GM19025 (cell line): ENCODE measurements around the gene FAM241A.
A peak's percentile ranks its signal among the peaks of the same experiment; 100 is the strongest.
"Not testable (repeated sequence)": the region's sequence is repeated elsewhere in the genome, so short reads cannot be mapped to it uniquely, and the experiment has no call there.

ENCODE experiments used
- ATAC-seq: cut with Tn5 transposase; IDR thresholded peaks from one replicate; pipeline ENCODE4 v1.9.1; 2021; ENCODE audit warnings: mild to moderate bottlenecking, low read depth, moderate library complexity; ENCODE audit not compliant: unreplicated experiment

The FAM241A gene

DNA sequence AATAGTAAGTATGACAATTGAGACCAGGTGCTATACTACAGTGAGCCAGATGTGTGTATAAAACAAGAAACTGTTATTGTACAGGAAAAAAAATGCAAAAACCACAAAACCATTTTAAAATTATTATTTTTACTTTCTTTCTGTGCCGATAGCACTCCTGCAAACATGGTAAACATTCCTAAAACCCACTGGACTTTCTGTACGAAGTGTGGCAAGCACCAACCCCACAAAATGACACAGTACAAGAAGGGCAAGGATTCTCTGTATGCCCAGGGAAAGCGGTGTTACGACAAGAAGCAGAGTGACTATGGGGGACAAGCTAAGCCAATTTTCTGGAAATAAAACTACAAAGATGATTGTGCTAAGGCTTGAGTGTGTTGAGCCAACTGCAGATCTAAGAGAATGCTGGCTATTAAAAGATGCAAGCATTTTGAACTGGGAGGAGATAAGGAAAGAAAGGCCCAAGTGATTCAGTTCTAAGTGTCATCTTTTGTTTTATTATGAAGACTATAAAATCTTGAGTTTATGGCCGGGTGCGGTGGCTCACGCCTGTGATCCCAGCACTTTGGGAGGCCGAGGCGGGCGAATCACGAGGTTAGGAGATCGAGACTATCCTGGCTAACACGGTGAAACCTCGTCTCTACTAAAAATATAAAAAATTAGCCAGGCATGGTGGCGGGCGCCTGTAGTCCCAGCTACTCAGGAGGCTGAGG is 26.0 kb downstream of the FAM241A start:
- not testable (repeated sequence) for ATAC-seq

DNA sequence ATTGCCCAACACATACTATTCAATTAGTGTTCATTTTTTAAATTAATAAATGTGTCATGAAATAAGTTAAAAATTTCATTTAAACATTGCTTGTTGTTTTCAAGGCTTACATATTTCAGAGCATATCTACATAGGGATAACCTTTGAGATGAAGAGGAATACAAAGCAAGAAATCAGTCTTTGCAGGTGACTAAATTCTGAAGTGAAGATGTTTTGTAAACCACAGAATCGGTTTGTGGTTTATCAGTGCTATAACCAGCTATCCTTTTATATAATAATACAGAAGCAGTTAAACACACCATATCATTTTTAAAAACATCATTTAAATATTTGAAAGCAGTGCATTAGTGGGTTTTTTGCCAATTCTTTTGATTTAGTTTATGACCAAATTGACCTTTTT is 26.9 kb downstream of the FAM241A start:
- ATAC-seq, result peak; percentile 63

DNA sequence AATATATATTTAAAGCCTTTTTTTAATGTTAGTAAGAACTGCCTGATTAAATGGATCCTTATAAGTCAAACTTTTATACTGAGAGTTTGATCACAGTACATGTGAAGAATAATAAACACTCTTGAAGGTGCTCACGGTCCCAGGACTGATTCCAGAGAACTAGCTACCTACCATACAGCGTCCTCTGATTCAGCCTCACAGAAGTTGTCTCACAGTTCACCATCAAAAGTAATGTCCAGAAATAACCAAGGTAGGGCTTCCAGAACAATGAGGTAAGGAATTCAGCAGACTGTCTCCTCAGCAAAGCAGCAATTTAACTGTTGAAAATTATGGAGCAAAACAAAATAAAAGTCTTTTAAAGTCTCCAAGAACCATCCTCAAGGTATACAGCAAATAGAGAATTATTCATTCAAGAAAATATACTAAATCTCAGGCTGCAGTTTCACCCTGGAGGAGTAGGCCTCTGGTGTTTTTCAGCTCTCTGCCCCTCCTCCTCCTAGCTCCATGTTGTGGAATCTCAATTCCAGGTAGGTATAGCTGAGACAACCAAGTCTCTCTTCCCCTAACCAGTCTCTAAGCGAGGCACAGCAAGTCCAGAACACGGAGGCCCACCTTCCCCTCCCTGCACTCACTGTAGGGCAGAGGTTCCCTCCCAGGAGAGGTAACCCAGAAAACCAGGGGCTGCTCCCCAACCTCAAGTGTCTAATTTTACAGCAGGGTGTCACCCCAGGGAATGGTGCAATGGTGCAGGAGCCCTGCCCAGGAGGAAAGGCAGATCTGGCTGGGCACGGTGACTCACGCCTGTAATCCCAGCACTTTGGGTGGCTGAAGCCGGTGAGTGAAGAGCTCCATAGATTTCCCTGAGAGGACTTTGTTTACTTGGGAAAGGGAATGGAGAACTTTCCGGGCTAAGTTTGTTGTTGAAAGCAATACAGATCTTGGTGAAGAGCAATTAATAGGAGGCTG is 28.6 kb downstream of the FAM241A start:
- no peak for ATAC-seq

GRCh38 chr4:112175840-112176239 is 30.6 kb downstream of the FAM241A start:
- no peak for ATAC-seq

DNA sequence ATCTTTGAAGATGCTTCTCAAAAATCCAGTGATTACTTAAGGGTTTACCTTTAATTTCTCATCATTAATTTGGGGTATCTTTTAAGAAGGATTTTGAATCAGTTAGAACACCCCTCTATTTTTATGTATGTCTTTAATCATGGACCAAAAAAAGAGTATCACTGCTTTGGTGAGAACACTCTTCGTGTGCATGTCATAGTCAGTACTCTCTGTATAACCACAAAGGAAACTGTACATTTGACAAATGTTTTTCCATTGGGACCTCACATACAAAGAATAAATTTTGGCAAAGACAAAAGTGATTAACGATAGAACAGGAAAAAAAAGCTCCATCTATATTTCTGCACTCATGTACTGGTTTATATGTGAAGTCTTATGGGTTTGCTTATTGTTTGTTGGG is 31.3 kb downstream of the FAM241A start:
- ATAC-seq, result no peak

DNA sequence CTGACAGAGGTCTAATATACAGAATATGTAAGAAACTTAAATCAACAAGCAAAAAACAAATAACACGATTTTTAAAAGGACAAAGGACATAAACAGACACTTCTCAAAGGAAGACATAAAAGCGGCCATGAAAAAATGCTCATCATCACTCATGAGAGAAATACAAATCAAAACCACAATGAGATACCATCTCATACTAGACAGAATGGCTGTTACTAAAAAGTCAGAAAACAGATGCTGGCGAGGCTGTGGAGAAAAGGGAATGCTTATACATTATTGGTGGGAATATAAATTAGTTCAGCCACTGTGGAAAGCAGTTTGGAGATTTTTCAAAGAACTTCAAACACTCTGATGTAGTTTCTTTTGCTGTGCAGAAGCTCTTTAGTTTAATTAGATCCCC is 33.5 kb downstream of the FAM241A start:
- ATAC-seq, result not testable (repeated sequence)

DNA sequence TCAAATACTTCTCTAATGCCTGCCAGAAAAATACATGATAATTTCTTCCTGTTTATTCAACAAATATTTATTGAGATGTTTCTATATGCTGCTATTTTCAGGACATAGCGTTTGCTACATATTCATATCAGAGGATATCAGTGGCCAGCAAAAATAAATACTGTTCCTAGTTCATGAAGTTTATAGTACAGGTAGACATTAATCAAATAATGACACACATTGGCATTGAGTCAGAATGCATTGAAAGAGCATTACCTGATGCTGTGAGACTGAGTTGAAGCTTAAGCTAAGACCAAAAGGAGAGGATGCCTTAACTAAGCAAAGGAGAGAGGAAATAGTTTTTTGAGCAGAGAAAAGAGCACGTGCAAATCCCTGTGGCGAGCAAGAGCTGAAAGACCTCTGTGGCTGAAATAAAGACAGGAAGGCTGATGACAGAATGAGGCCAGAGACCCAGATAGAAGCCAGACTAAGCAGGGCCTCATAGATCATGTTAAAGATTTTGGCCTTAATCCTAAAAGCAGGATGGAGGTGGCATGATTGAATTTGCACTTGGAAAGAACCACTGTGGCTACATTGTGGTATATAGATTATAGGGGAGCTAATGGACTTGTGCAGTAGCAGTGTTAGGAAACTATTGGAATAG is 36.2 kb downstream of the FAM241A start:
- no peak for ATAC-seq

GRCh38 chr4:112182604-112183003 is 37.4 kb downstream of the FAM241A start:
- no peak for ATAC-seq

- ATAC-seq, result no peak
Measured at GRCh38 chr4:112183252-112183651, 38.0 kb downstream of the FAM241A start.

GRCh38 chr4:112184438-112184837 is 39.2 kb downstream of the FAM241A start:
- ATAC-seq, result no peak

DNA sequence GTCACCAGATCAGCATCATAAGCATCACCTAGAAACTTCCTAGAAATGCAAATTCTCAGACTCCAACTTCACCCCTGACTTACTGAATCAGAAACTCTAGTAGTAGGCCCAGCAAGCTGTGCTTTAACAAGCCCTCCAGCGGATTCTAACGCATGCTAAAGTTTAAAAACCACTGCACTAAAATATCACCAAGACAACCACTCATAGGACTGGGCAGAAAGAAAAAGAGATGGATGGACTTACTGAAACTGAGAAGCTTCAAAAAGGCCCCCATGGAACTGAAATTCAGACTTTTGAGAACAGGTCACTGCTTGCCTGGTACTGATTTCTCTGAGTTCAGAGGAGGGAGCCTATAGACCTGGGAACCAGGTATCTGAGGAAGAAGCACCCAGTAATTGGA is 40.1 kb downstream of the FAM241A start:
- ATAC-seq, result no peak

GRCh38 chr4:112185740-112186670 is 40.8 kb downstream of the FAM241A start:
- ATAC-seq, result no peak

GRCh38 chr4:112189754-112190153 is 44.5 kb downstream of the FAM241A start:
- no peak for ATAC-seq

- no peak for ATAC-seq
Measured at GRCh38 chr4:112190684-112191083, 45.4 kb downstream of the FAM241A start.

DNA sequence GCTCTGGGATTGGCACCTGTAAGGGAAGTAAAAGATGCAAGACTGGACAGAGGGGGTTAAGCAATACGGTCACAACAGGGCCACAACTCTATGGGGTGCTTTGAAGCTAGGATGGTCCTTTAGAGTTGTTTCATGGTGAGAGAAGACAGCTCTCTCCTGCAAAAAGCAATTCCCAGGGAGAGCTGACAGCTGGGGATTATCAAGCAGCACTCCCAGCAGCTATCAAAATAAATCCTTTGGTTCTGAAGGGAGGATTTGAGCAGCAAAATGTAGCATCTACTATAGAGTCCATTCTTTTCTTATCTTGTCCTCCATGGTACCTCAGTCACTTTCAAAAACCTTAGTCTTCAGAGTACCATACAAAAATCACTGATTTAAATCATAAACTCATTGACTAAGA is 51.2 kb downstream of the FAM241A start:
- ATAC-seq, result no peak

- no peak for ATAC-seq
Measured at GRCh38 chr4:112199041-112199440, 53.8 kb downstream of the FAM241A start.

GRCh38 chr4:112201915-112202505 is 56.8 kb downstream of the FAM241A start:
- no peak for ATAC-seq

DNA sequence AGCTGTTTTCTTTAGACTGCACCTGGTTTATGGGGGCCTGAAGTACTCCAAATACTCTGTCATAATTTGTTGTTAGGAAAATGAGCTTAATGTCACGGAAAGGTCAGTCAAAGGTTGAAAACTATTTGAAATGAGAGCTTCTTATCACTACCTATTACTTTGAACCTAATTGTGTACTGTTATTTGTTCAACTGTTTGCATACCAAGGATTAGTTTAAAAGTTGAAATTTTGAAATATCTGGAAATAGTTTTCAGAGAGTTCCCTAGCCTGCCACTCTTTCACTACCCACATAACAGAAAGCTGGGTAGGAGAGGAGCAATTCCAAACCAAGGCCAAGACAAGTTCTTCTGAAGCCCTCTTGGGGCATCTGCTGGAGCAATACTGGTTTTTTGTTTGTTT is 58.3 kb downstream of the FAM241A start:
- no peak for ATAC-seq

DNA sequence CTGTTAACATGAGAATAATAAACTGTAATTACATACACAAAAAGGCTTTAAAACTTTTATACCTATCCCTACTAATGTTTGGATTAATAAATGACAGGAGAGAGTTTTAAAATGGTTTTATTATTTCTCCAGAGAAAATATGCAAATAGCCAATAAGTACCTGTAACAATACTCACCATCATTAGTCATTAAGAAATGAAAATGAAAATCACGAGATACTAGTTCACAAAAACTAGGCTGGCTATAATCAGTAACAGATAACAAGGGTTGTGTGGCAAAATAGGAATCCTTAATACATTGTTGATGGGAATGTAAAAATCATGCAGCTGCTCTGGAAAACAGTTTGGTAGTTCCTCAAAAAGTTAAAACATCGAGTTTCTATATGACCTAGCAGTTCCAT is 61.2 kb downstream of the FAM241A start:
- no peak for ATAC-seq
